ENCODE data around the gene SOX12. TPM values are rescaled to one million over a fixed set of nuclear protein-coding genes. Genes with fewer than 3 reads are reported as not detected.
"Not testable (repeated sequence)": the region's sequence is repeated elsewhere in the genome, so short reads cannot be mapped to it uniquely, and the experiment has no call there.

SOX12 gene
- total and polyA plus RNA-seq, 3 donors from 2014 or later, result 13.4 to 23.8 (median 19.2) TPM

GRCh38 chr20:334578-334977 lies 9.2 kb downstream of the SOX12 start:
- Histone ChIP-seq H3K4me1 (peaks cover 14% of the 10 kb centered on the region), H3K27me3 (no peaks in the 10 kb centered on the region), H3K36me3 (ENCODE audit: low read depth, missing control alignments) (no peaks in the 10 kb centered on the region), H3K27ac (no peak overlapping the region), H3K4me3 (no peak overlapping the region), H3K9me3 (no peaks in the 10 kb centered on the region)
- 98% methylated on average over 7 to 8 of the region's 8 CpGs for WGBS, 2 donors
- intact Hi-C loops (cut with DNase I; ENCODE audit: low total_unique reads), result no loop called here
- DNase-seq, result no peak
- TF ChIP-seq POLR2A (IDR thresholded peaks at IDR 0.05) (no peak), CTCF (IDR thresholded peaks at IDR 0.05) (no peak)

- 78 to 97% methylated on average over 1 of the region's 1 CpG for WGBS, 2 donors
- H3K4me1 ChIP-seq; H3K9me3 ChIP-seq; intact Hi-C loops (cut with DNase I; ENCODE audit: low total_unique reads); H3K36me3 ChIP-seq (ENCODE audit: low read depth, missing control alignments); H3K4me3 ChIP-seq; H3K27me3 ChIP-seq; H3K27ac ChIP-seq; DNase-seq: not testable (repeated sequence)
Measured at GRCh38 chr20:336040-336439, 10.7 kb downstream of the SOX12 start.

GRCh38 chr20:341682-342081 lies 16.3 kb downstream of the SOX12 start:
- 81 to 88% methylated on average over 2 of the region's 2 CpGs for whole genome bisulfite sequencing, 2 donors
- Histone ChIP-seq H3K9me3 (no peaks in the 10 kb centered on the region), H3K4me1 (peaks cover 4% of the 10 kb centered on the region), H3K27me3 (no peaks in the 10 kb centered on the region), H3K4me3 (no peak overlapping the region), H3K27ac (no peak overlapping the region), H3K36me3 (ENCODE audit: low read depth, missing control alignments) (no peaks in the 10 kb centered on the region)
- no peak for DNase-seq
- TF ChIP-seq POLR2A (IDR thresholded peaks at IDR 0.05), result no peak
- TF ChIP-seq CTCF (IDR thresholded peaks at IDR 0.05), result no peak
- intact Hi-C loops (cut with DNase I; ENCODE audit: low total_unique reads), result no loop called here

- TF ChIP-seq POLR2A (IDR thresholded peaks at IDR 0.05) (no peak), CTCF (IDR thresholded peaks at IDR 0.05) (no peak)
- Histone ChIP-seq H3K4me3 (no peak overlapping the region), H3K9me3 (no peaks in the 10 kb centered on the region), H3K27me3 (no peaks in the 10 kb centered on the region), H3K36me3 (ENCODE audit: low read depth, missing control alignments) (no peaks in the 10 kb centered on the region), H3K4me1 (peaks cover 4% of the 10 kb centered on the region), H3K27ac (no peak overlapping the region)
- intact Hi-C loops (cut with DNase I; ENCODE audit: low total_unique reads), result no loop called here
- DNase-seq, result no peak
Measured at GRCh38 chr20:343107-343506, 17.8 kb downstream of the SOX12 start.

GRCh38 chr20:346033-346639 lies 20.8 kb downstream of the SOX12 start:
- WGBS, 2 donors, result 59 to 60% methylated on average over 9 of the region's 9 CpGs
- intact Hi-C loops (cut with DNase I; ENCODE audit: low total_unique reads), result no loop called here

More at GRCh38 chr20:346033-346639, 20.8 kb downstream of the SOX12 start:
- no peaks in the 10 kb centered on the region for H3K36me3 ChIP-seq (ENCODE audit: low read depth, missing control alignments)
- no peak for DNase-seq
- H3K4me3 ChIP-seq, result peak overlapping the region; percentile 57 to 89
- no peak for TF ChIP-seq CTCF (IDR thresholded peaks at IDR 0.05)
- TF ChIP-seq POLR2A (IDR thresholded peaks at IDR 0.05), result no peak
- H3K9me3 ChIP-seq, result no peaks in the 10 kb centered on the region
- peaks cover 10% of the 10 kb centered on the region for H3K4me1 ChIP-seq
- H3K27ac ChIP-seq, result peak overlapping the region; percentile 88 to 92
- no peaks in the 10 kb centered on the region for H3K27me3 ChIP-seq

Data from testis (tissue), 3 donors.